ENCODE results near the gene PRKG1.

DNA sequence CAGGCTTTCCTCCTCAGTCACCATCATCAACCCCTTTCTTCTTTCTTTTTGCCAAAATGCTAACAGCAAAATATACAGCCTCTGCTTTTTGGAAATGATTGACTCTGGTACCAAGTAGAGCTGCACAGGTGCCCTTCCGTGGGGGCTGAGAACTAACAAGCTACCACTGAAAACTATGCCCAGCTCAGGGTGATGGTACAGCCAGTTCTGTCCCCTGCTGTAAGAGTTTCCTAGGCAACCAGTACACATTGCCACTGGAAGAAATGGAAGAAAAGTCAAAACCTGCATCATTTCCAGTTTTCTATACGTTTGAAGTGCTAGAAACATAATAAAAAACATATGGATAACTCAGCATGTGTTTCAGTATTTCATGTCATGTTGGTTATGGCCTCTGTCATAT is 297.5 kb downstream of the PRKG1 start:
- TF ChIP-seq POLR2AphosphoS5 (IDR thresholded peaks at IDR 0.05) (no peak), POLR2A (IDR thresholded peaks at IDR 0.05; ENCODE audit: low read depth) (no peak), EP300 (IDR thresholded peaks at IDR 0.05) (no peak)
- TF ChIP-seq, protein P1, sequence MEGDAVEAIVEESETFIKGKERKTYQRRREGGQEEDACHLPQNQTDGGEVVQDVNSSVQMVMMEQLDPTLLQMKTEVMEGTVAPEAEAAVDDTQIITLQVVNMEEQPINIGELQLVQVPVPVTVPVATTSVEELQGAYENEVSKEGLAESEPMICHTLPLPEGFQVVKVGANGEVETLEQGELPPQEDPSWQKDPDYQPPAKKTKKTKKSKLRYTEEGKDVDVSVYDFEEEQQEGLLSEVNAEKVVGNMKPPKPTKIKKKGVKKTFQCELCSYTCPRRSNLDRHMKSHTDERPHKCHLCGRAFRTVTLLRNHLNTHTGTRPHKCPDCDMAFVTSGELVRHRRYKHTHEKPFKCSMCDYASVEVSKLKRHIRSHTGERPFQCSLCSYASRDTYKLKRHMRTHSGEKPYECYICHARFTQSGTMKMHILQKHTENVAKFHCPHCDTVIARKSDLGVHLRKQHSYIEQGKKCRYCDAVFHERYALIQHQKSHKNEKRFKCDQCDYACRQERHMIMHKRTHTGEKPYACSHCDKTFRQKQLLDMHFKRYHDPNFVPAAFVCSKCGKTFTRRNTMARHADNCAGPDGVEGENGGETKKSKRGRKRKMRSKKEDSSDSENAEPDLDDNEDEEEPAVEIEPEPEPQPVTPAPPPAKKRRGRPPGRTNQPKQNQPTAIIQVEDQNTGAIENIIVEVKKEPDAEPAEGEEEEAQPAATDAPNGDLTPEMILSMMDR (IDR thresholded peaks at IDR 0.05): no peak

All from esophagus muscularis mucosa (tissue), 4 donors.